ENCODE data around the gene COX6A2. TPM values are rescaled to one million over a fixed set of nuclear protein-coding genes. Genes with fewer than 3 reads are reported as not detected.

The COX6A2 gene
- total and polyA plus RNA-seq, 12 donors = 2.8 to 5.2 TPM; not detected in 10

- Histone ChIP-seq H3K36me3 (replicated peaks in 1 of 2) (no peaks in the 10 kb centered on the region), H3K27ac (no peak overlapping the region), H3K4me3 (no peak overlapping the region), H3K4me1 (replicated peaks in 1 of 2) (no peaks in the 10 kb centered on the region), H3K27me3 (no peaks in the 10 kb centered on the region), H3K9me3 (replicated peaks in 1 of 3) (no peaks in the 10 kb centered on the region)
- TF ChIP-seq CTCF (IDR thresholded peaks at IDR 0.05) (no peak), POLR2A (IDR thresholded peaks at IDR 0.05) (no peak)
- DNase-seq = no peak
- intact Hi-C loops (cut with DNase I) = no loop called here
- WGBS, 4 donors = 88 to 90% (median 89%) methylated on average over 5 of the region's 5 CpGs
Measured at GRCh38 chr16:31413381-31413780, 14.8 kb downstream of the COX6A2 start.

GRCh38 chr16:31412750-31413149 is 15.4 kb downstream of the COX6A2 start:
- WGBS, 4 donors = 80 to 87% (median 83%) methylated on average over 10 of the region's 10 CpGs
- intact Hi-C loops (cut with DNase I) = no loop called here

GRCh38 chr16:31411024-31411844 is 16.9 kb downstream of the COX6A2 start:
- Histone ChIP-seq H3K4me1 (replicated peaks in 1 of 2) (no peaks in the 10 kb centered on the region), H3K4me3 (no peak overlapping the region), H3K27ac (no peak overlapping the region), H3K9me3 (replicated peaks in 1 of 3) (no peaks in the 10 kb centered on the region), H3K27me3 (no peaks in the 10 kb centered on the region), H3K36me3 (replicated peaks in 1 of 2) (no peaks in the 10 kb centered on the region)
- no peak for TF ChIP-seq POLR2A (IDR thresholded peaks at IDR 0.05)
- TF ChIP-seq CTCF (IDR thresholded peaks at IDR 0.05) = no peak
- DNase-seq = no peak
- WGBS, 4 donors = 61 to 83% (median 78%) methylated on average over 13 to 22 of the region's 22 CpGs
- intact Hi-C loops (cut with DNase I) = no loop called here

More at GRCh38 chr16:31412750-31413149, 15.4 kb downstream of the COX6A2 start:
- no peaks in the 10 kb centered on the region for H3K9me3 ChIP-seq (replicated peaks in 1 of 3)
- no peak overlapping the region for H3K4me3 ChIP-seq
- H3K4me1 ChIP-seq (replicated peaks in 1 of 2) = no peaks in the 10 kb centered on the region
- H3K36me3 ChIP-seq (replicated peaks in 1 of 2) = no peaks in the 10 kb centered on the region
- no peak for DNase-seq
- no peak for TF ChIP-seq POLR2A (IDR thresholded peaks at IDR 0.05)
- no peak for TF ChIP-seq CTCF (IDR thresholded peaks at IDR 0.05)
- H3K27me3 ChIP-seq = no peaks in the 10 kb centered on the region
- no peak overlapping the region for H3K27ac ChIP-seq

GRCh38 chr16:31410082-31410481 is 18.1 kb downstream of the COX6A2 start:
- TF ChIP-seq POLR2A (IDR thresholded peaks at IDR 0.05) (no peak), CTCF (IDR thresholded peaks at IDR 0.05) (no peak)
- Histone ChIP-seq H3K36me3 (replicated peaks in 1 of 2) (no peaks in the 10 kb centered on the region), H3K27me3 (no peaks in the 10 kb centered on the region), H3K4me3 (no peak overlapping the region), H3K27ac (no peak overlapping the region), H3K9me3 (replicated peaks in 1 of 3) (no peaks in the 10 kb centered on the region), H3K4me1 (replicated peaks in 1 of 2) (no peaks in the 10 kb centered on the region)
- intact Hi-C loops (cut with DNase I) = no loop called here
- WGBS, 4 donors = 81 to 84% (median 83%) methylated on average over 9 of the region's 9 CpGs
- no peak for DNase-seq

Measured in adrenal gland (tissue), 12 donors.